CD14-positive monocyte (primary cell): ENCODE measurements around the gene MTUS2. TPM values are rescaled to one million over a fixed set of nuclear protein-coding genes. Genes with fewer than 3 reads are reported as not detected.

Experiments used
- DNase-seq, 3 donors: peaks; one replicate each; pipeline ENCODE4 v3.0.0-alpha.2; 2011 to 2022
- H2AFZ ChIP-seq: 2 replicates; pipeline ENCODE4 v1.6.0; 2012; ENCODE audit warnings: mild to moderate bottlenecking, low read depth, low read length, inconsistent platforms; ENCODE audit not compliant: insufficient read depth, poor library complexity, severe bottlenecking
- H3K27ac ChIP-seq, 2 donors: 1 replicate in 1 of 2; 2 replicates in 1 of 2; pipeline ENCODE4 v1.5.1; 2012 to 2013; ENCODE audit warnings: low read length in 2 of 2, control low read depth in 1 of 2, inconsistent platforms in 1 of 2, low read depth in 1 of 2, mild to moderate bottlenecking in 1 of 2
- H3K27me3 ChIP-seq, 2 donors: one replicate each; pipeline versions ENCODE4 v1.6.0 to v1.6.1; 2011 to 2013; ENCODE audit warnings: low read length in 2 of 2; ENCODE audit not compliant: control insufficient read depth in 2 of 2, insufficient read depth in 2 of 2
- H3K36me3 ChIP-seq, 2 donors: replicated peaks in 1 of 2; 1 replicate in 1 of 2; 2 replicates in 1 of 2; pipeline versions ENCODE4 v1.5.1 to v1.6.1; 2012 to 2013; ENCODE audit warnings: low read length in 2 of 2, control low read depth in 1 of 2, inconsistent platforms in 1 of 2, mild to moderate bottlenecking in 1 of 2; ENCODE audit not compliant: insufficient read depth in 2 of 2, control insufficient read depth in 1 of 2
- H3K4me1 ChIP-seq, 2 donors: 1 replicate in 1 of 2; 2 replicates in 1 of 2; pipeline versions ENCODE4 v1.5.1 to v1.6.1; 2012 to 2013; ENCODE audit warnings: low read length in 2 of 2, control low read depth in 1 of 2, inconsistent platforms in 1 of 2, mild to moderate bottlenecking in 1 of 2, moderate library complexity in 1 of 2; ENCODE audit not compliant: insufficient read depth in 2 of 2, control insufficient read depth in 1 of 2
- H3K4me2 ChIP-seq: replicated peaks from 2 replicates; pipeline ENCODE3; 2012; ENCODE audit warnings: low read length, moderate library complexity, mild to moderate bottlenecking; ENCODE audit not compliant: poor library complexity, severe bottlenecking; ENCODE audit errors: extremely low read depth
- H3K4me3 ChIP-seq, 3 experiments: fragments of 200-600 bp in 1 of 3; sonication (generic) in 1 of 3; replicated peaks in 1 of 3; 1 replicate in 2 of 3; 2 replicates in 1 of 3; pipeline ENCODE4 v1.5.1; 2011 to 2013; ENCODE audit warnings: low read length in 3 of 3, mild to moderate bottlenecking in 3 of 3, control low read depth in 2 of 3, low read depth in 2 of 3, inconsistent platforms in 1 of 3, moderate library complexity in 1 of 3
- H3K79me2 ChIP-seq: 2 replicates; pipeline ENCODE4 v1.6.0; 2012; ENCODE audit warnings: mild to moderate bottlenecking, control low read depth, inconsistent platforms, low read length, moderate library complexity; ENCODE audit not compliant: insufficient read depth
- H3K9ac ChIP-seq: 2 replicates; pipeline ENCODE4 v1.6.0; 2017; ENCODE audit warnings: low read length, mild to moderate bottlenecking; ENCODE audit not compliant: insufficient read depth, poor library complexity, severe bottlenecking
- H3K9me3 ChIP-seq, 2 donors: replicated peaks in 1 of 2; 1 replicate in 1 of 2; 2 replicates in 1 of 2; pipeline versions ENCODE4 v1.5.1 to v1.6.1; 2012 to 2013; ENCODE audit warnings: low read length in 2 of 2, control low read depth in 1 of 2; ENCODE audit not compliant: control insufficient read depth in 1 of 2, insufficient read depth in 1 of 2
- H4K20me1 ChIP-seq: 2 replicates; pipeline ENCODE4 v1.6.0; 2012; ENCODE audit warnings: mild to moderate bottlenecking, low read length, control low read depth, moderate library complexity; ENCODE audit not compliant: insufficient read depth
- H3K27ac Mint-ChIP-seq, 7 donors: one replicate each; pipeline ENCODE4 v1.8.0; 2020; ENCODE audit warnings: mild to moderate bottlenecking in 7 of 7, mixed read lengths in 7 of 7, moderate library complexity in 6 of 7, inconsistent platforms in 2 of 7
- H3K27me3 Mint-ChIP-seq, 3 donors: one replicate each; pipeline ENCODE4 v1.8.0; 2021 to 2022; ENCODE audit warnings: low read depth in 3 of 3, mild to moderate bottlenecking in 3 of 3, mixed read lengths in 3 of 3, moderate library complexity in 3 of 3, inconsistent platforms in 1 of 3
- H3K36me3 Mint-ChIP-seq, 2 donors: one replicate each; pipeline ENCODE4 v1.8.0; 2020; ENCODE audit warnings: mixed read lengths in 2 of 2, inconsistent platforms in 1 of 2, mild to moderate bottlenecking in 1 of 2
- H3K4me1 Mint-ChIP-seq: one replicate; pipeline ENCODE4 v1.8.0; 2020; ENCODE audit warnings: mild to moderate bottlenecking, mixed read lengths
- H3K4me3 Mint-ChIP-seq, 2 donors: one replicate each; pipeline ENCODE4 v1.8.0; 2020; ENCODE audit warnings: mild to moderate bottlenecking in 2 of 2, mixed read lengths in 2 of 2, moderate library complexity in 1 of 2
- H3K9me3 Mint-ChIP-seq, 7 donors: one replicate each; pipeline ENCODE4 v1.8.0; 2020 to 2022; ENCODE audit warnings: mixed read lengths in 7 of 7, mild to moderate bottlenecking in 6 of 7, moderate library complexity in 6 of 7, inconsistent platforms in 2 of 7
- WGBS: methylation state at CpG from one replicate; pipeline ENCODE4 v1.1.5; 2013; ENCODE audit warnings: missing lambda C conversion rate; ENCODE audit not compliant: insufficient coverage; 5-methylcytosine and 5-hydroxymethylcytosine counted together
- intact Hi-C, 2 donors: fragments of 100-400 bp; cut with micrococcal nuclease; formaldehyde crosslinking; loops; one replicate each; pipeline versions ENCODE4 v1.15.0 to v1.15.1; 2023
- polyA plus RNA-seq, 3 donors: library from polyadenylated mRNA; depleted of rRNA in 1 of 3; unstranded in 2 of 3; stranded (reverse) in 1 of 3; fragments of 300-500 nt in 2 of 3; fragments of >200 nt in 1 of 3; fragmentation: Illumina TruSeq in 2 of 3; gene quantifications; 1 replicate in 2 of 3; 2 replicates in 1 of 3; pipeline ENCODE4 v1.2.3, GENCODE V29; 2012 to 2021
- TF ChIP-seq, protein P1 (sequence below): fragments of 200-600 bp; IDR thresholded peaks from one replicate; pipeline ENCODE4 v1.8.0; 2022; ENCODE audit warnings: antibody characterized with exemption, mild to moderate bottlenecking

The MTUS2 gene
- polyA plus RNA-seq, 3 donors = 0.04 TPM; not detected in 2

DNA sequence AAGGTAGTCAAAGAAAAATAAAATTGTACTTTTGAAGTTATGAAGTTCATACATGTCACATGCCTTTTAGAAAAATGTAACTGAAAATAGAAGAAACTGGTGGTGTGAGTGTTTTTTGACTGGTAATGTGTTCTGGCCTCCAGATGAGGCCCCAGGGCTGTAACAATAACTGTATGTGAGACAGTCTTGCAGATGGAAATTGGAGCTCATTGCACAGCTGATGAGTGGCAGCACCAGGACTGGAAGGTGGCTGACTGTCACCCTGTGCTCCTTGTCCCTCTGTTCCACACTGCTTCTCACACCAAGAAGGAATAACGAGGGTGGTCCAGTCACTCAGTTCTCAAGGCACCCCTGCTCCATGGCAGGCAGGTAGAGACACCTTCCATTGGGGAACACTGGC is 559.7 kb downstream of the MTUS2 start:
- H2AFZ ChIP-seq = no peak overlapping the region
- peaks cover 13 to 15% of the 10 kb centered on the region in 2 donors for H3K9me3 ChIP-seq
- H4K20me1 ChIP-seq = no peaks in the 10 kb centered on the region
- H3K27me3 Mint-ChIP-seq = peaks cover 0 to 6% (median 2%) of the 10 kb centered on the region in 3 donors
- no peak overlapping the region for H3K9ac ChIP-seq
- H3K36me3 Mint-ChIP-seq = no peaks in the 10 kb centered on the region
- H3K27me3 ChIP-seq = no peaks in the 10 kb centered on the region
- no peaks in the 10 kb centered on the region for H3K79me2 ChIP-seq
- no peak overlapping the region for H3K27ac ChIP-seq
- WGBS = no CpG with 5 or more reads among the region's 1 CpG
- H3K9me3 Mint-ChIP-seq = peaks cover 3 to 18% (median 13%) of the 10 kb centered on the region in 7 donors
- H3K4me1 ChIP-seq = no peaks in the 10 kb centered on the region
- TF ChIP-seq, protein P1, sequence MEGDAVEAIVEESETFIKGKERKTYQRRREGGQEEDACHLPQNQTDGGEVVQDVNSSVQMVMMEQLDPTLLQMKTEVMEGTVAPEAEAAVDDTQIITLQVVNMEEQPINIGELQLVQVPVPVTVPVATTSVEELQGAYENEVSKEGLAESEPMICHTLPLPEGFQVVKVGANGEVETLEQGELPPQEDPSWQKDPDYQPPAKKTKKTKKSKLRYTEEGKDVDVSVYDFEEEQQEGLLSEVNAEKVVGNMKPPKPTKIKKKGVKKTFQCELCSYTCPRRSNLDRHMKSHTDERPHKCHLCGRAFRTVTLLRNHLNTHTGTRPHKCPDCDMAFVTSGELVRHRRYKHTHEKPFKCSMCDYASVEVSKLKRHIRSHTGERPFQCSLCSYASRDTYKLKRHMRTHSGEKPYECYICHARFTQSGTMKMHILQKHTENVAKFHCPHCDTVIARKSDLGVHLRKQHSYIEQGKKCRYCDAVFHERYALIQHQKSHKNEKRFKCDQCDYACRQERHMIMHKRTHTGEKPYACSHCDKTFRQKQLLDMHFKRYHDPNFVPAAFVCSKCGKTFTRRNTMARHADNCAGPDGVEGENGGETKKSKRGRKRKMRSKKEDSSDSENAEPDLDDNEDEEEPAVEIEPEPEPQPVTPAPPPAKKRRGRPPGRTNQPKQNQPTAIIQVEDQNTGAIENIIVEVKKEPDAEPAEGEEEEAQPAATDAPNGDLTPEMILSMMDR = no peak
- H3K4me3 Mint-ChIP-seq = no peak overlapping the region
- intact Hi-C loops = no loop called here
- no peak for DNase-seq
- no peak overlapping the region for H3K4me3 ChIP-seq
- no peak overlapping the region for H3K27ac Mint-ChIP-seq
- no peaks in the 10 kb centered on the region for H3K36me3 ChIP-seq
- H3K4me2 ChIP-seq = no peak overlapping the region
- no peaks in the 10 kb centered on the region for H3K4me1 Mint-ChIP-seq

DNA sequence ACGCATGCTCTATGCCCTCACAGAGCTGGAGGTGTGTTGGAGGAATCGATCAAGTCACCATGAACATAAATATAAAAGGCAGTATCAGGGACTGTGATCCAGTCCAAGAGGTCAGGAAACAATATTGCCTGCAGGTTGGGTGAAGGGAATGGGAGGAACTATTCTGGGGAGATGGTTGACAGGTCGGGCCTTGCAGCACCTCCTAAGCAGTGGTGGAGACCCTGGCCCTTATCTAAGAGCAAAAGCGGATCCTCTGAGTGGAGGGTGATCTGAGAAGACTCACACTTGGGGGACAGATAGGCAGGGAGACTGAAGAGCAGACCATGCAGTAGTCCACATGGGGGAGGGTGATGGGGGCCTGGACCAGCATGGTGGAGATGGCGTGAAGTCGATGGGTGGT is 561.9 kb downstream of the MTUS2 start:
- no peak overlapping the region for H3K27ac Mint-ChIP-seq
- peaks cover 3 to 18% (median 13%) of the 10 kb centered on the region in 7 donors for H3K9me3 Mint-ChIP-seq
- intact Hi-C loops = no loop called here
- Histone ChIP-seq H3K9me3 (peaks cover 11 to 15% of the 10 kb centered on the region in 2 donors), H3K27ac (no peak overlapping the region), H3K79me2 (no peaks in the 10 kb centered on the region), H3K4me2 (no peak overlapping the region), H2AFZ (no peak overlapping the region), H3K4me1 (no peaks in the 10 kb centered on the region), H3K4me3 (no peak overlapping the region), H3K27me3 (no peaks in the 10 kb centered on the region), H3K9ac (no peak overlapping the region), H3K36me3 (no peaks in the 10 kb centered on the region), H4K20me1 (no peaks in the 10 kb centered on the region)
- peaks cover 0 to 6% (median 2%) of the 10 kb centered on the region in 3 donors for H3K27me3 Mint-ChIP-seq
- WGBS = 94% methylated on average over 6 of the region's 6 CpGs
- no peaks in the 10 kb centered on the region for H3K36me3 Mint-ChIP-seq
- H3K4me3 Mint-ChIP-seq = no peak overlapping the region
- DNase-seq = no peak
- no peaks in the 10 kb centered on the region for H3K4me1 Mint-ChIP-seq
- TF ChIP-seq, protein P1 = no peak
